ENCODE measurements around the gene PPP1R3G.

Gene PPP1R3G

DNA sequence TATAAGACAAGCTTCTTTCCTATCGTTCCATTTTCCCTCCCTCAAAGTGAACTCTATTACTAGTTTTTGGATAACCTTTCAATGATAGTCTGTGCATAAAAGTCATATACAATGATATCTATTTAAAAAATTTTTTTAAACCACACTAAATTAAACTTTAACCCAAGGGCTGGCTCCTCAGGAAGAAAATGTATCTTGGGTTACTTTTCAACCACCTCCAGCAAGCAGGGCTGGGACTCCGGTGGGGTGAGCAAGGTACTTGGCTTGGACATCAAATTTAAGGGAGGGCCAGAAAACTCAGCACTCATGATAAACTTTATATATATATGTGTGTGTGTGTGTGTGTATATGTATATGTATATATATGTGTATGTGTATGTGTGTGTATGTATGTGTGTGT is 13.9 kb upstream of the PPP1R3G start:
- in situ Hi-C loops (cut with MboI; ENCODE audit: low sequenced_read_pairs), result no loop called here

DNA sequence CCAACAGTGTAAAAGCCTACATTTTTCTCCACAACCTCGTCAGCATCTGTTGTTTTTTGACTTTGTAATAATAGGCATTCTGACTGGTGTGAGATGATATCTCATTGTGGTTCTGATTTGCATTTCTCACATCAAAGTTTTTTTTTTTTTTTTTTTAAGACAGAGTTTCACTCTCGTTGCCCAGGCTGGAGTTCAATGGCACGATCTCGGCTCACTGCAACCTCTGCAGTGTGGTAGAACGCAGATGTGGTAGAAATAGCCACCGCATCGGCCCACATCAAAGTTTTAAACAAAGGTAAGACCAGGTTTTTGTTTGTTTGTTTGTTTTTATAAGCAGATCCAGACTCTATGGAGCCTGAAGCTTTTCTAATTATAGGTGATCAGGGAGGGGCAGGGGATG is 12.7 kb upstream of the PPP1R3G start:
- in situ Hi-C loops (cut with MboI; ENCODE audit: low sequenced_read_pairs), result no loop called here

- in situ Hi-C loops (cut with MboI; ENCODE audit: low sequenced_read_pairs), result no loop called here
Observed at GRCh38 chr6:5073992-5074391, 11.1 kb upstream of the PPP1R3G start.

DNA sequence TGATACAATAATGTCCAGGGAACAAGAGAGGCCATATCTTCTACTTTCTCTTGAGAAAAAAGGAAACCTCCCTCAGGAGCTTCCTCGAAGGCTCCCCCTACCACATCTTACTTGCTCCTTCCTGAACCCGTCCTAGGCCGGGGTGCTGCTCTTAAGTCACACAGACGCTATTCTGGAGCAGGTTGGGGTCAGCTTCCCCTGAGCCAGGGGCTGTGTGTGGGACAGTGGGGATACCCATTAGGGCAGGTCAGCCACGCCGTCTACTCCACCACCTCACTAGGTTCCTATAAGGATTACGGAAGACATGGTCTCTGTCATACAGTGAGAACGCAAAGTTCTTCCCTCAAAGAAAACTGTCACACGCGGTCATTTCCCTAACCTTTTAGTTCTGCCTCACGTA is 8.2 kb upstream of the PPP1R3G start:
- in situ Hi-C loops (cut with MboI; ENCODE audit: low sequenced_read_pairs), result no loop called here

- in situ Hi-C loops (cut with MboI; ENCODE audit: low sequenced_read_pairs), result no loop called here
Observed at GRCh38 chr6:5078121-5078669, 6.9 kb upstream of the PPP1R3G start.

DNA sequence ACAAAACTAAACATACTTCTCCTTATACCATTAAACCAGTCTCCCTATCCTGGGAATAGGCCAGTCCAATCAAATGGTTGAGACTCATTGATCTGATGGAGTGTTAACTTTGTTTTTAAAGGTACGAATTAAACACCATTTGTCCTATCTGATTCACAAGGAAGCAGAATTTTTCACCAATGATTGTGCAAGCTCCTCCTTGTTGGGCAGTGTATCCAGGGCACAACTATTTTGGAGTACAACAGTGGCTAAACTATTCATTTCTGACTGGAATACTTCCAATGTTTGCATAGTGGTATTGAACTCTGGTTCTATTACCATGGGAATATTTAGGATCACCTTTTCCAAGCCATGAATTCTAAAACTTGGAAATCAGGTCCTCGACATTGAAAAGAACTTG is 5.4 kb upstream of the PPP1R3G start:
- in situ Hi-C loops (cut with MboI; ENCODE audit: low sequenced_read_pairs), result no loop called here

- in situ Hi-C loops (cut with MboI; ENCODE audit: low sequenced_read_pairs), result no loop called here
Observed at GRCh38 chr6:5080574-5080973, 4.6 kb upstream of the PPP1R3G start.

DNA sequence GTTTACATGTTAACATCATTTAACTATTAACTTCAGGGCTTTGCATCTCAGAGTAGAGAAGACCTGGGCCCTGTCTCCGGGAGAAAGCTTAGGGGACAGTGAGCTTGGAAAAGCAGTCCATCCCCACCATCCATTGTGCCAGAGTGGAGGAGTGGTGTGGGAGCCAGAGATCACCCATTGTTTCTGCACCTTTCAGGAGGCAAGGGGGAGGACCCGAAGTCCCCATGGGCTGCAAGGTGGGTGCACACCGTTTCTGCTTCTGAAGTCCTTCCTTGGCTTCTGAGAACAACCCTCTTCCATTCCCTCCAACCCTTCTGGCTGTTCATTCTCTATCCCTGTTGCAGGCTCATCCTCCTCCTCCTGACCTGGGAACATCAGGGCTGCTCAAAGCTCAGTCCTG is 4.0 kb upstream of the PPP1R3G start:
- in situ Hi-C loops (cut with MboI; ENCODE audit: low sequenced_read_pairs), result no loop called here

DNA sequence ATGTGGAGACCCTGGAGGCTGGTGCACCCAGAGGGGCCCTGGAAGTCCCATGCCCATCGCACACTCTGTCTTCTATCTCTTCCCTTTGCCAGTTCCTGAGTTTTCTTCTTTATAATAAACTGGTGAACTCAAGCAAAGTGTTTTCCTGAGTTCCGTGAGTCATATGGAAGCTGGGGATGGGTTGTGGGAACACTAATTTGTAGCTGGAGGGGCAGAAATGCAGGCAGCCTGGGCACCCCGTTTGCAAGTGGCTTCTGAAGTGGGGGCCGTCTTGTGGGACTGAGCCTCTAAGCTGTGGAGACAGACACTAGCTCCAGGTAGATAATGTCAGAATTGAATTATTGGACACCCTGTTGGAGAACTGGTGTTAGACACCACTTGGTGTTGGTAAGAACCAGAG is 3.2 kb upstream of the PPP1R3G start:
- in situ Hi-C loops (cut with MboI; ENCODE audit: low sequenced_read_pairs), result no loop called here

DNA sequence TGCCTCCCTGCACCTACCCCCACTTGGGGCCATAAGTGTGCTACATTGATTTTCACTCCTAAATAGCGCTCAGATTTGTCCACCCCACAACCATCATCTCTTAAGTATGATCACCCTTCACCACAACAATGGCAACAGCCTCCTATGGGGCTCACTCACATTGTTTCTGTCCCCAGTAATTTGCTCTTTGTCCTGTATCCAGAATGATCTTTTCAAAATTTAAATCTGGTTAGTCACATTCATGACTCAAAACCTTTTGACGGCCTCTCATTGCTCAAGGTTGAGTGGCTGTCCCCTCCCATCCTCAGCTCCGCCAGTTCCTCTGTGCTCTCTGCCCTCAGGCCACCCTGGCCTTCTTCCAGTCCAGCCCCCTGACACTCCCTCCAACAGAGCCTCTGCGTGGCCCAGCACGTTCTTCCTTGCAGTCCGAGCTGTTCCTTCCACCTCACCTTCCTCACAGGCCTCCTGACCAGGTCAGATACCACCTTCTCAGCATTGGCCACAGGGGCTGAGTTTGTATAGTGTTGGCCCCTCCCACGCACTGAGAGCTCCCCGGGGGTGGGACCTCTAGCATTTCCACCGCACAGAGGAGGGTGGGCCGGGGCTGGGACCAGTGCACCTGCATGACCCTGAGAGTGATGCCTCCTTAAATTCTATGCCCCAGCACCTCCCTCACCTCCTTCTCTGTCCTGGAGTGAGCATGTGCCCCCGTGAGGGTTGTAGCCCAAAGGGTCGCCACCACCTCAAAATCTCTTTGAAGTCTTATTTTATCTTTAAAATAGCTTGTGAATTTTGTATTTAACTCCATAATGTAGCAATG is 2.4 kb upstream of the PPP1R3G start:
- in situ Hi-C loops (cut with MboI; ENCODE audit: low sequenced_read_pairs), result no loop called here

DNA sequence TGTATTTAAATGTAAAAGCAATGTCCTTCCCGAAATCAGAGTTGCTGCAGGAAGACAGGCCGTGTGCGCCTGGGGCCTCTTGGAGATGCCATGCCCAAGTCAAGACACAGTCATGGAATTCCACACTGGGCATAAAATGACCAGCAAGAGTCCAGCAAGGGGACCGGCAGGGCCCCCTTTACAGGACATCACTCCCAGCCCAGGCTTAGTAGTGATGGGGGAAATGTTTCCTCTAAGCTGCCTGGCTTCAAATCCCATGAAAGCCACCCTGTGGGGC is 1.9 kb upstream of the PPP1R3G start:
- in situ Hi-C loops (cut with MboI; ENCODE audit: low sequenced_read_pairs), result no loop called here

DNA sequence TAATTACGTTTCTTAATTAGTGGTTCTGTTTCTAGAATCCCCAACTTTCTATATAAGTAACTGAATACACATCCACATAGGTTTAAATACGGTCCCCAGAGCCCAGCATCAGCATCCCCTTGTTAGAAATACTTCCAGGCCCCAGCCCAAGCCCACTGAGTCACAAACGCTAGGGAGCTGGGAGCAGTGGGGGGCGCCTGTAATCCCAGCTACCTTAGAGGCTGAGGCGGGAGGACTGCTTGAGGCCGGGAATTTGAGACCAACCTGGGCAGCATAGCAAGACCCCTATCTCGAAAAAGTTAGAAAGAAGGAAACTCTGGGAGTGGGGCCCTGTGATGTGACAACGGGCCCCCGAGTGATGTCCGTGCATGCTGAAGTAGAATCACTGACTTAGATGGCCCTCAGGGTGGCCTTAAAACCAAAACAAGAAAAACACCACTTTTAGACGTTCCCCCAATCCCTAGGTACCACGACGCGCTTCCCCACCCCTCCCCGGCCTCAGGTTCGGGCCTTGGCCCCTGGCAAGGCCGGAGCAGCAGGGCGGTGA is 1.3 kb upstream of the PPP1R3G start:
- in situ Hi-C loops (cut with MboI; ENCODE audit: low sequenced_read_pairs), result no loop called here

GRCh38 chr6:5084360-5084780 is 771 bp upstream of the PPP1R3G start:
- in situ Hi-C loops (cut with MboI; ENCODE audit: low sequenced_read_pairs), result no loop called here

- in situ Hi-C loops (cut with MboI; ENCODE audit: low sequenced_read_pairs), result no loop called here
Observed at GRCh38 chr6:5085648-5086293, 630 bp downstream of the PPP1R3G start.

DNA sequence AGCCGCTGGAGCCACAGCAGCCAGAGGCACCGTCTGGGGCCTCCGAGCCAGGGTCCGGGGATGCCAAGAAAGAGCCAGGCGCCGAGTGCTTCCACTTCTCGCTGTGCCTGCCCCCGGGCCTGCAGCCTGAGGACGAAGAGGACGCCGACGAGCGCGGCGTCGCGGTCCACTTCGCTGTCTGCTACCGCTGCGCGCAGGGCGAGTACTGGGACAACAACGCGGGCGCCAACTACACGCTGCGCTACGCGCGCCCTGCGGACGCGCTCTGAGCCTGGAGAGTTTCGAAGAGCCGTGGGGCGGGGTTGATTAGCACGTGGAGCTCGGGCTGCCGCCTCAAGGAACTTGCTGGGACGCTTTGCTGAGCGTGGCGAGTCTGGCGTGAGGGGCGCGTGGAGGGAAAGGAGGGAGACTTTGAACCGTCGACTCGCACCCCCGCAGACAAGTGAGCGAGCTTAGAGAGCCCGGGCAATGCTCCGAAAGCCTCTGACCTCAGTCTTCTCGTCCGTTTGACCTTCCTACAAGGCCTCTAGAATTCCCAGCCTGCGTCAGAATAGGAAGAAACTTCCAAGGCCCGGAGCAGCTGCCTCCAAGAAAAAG is 1.3 kb downstream of the PPP1R3G start:
- in situ Hi-C loops (cut with MboI; ENCODE audit: low sequenced_read_pairs), result no loop called here

GRCh38 chr6:5087389-5087788 is 2.2 kb downstream of the PPP1R3G start:
- in situ Hi-C loops (cut with MboI; ENCODE audit: low sequenced_read_pairs), result no loop called here

DNA sequence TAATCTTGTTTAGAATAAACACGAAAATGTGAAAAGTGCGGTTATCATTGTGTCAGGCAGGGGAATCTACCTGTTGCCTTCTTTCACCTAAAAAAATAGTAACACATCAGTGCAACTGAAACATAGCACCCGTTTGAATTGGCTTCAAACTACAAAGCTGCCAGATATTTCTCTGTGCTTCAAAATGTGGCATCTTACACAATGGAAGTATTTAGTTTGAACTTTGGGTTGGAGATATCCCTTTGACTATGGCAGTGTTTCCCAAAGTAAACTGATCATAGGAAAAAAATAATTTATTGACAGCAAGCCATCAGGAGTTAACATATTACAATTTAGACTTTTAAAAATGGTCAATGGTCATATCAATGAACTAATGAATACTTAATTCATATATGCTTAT is 3.6 kb downstream of the PPP1R3G start:
- in situ Hi-C loops (cut with MboI; ENCODE audit: low sequenced_read_pairs), result no loop called here

DNA sequence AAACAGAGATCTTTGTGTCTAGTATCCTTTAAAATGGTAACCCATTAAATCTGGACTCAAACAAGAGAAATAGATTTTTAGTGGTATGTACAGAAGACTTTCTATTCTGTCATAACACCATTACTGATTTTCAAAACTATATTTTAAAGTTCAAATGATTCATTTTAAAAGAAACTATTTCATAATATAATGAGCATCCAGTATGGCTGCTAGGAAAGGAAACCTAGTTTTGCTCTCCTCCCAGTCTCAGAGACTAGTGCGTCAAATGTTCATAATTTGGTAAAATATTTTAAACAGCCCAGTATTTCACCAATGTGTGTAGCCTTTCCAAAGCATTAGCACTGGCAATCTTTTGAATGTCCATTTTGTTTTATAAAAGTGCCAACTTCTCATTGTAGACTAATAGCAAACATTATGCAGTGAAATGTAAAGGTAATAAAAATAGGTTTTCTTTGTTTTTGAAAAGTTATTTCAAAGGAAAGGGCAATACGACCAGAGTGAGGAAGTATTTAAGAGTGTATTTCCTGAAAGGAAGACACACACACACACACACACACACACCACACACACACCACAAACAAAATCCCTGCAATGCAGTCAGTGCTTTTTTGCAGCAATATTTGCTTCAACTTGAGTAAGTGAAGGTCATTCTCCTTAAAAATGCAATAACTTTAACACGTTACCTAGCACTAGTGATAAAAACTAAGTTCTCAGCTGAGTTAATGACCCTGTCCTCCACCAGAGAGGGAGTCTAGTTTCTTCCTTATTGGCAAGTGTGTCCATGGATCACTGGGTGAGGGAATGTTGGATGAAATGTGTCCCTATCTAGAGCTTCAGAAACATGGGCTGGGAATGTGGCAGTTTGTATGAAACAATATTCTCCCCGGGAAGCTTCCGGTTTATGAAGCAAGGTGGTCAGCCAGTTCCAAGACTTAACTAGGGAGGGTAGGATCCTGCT is 4.6 kb downstream of the PPP1R3G start:
- in situ Hi-C loops (cut with MboI; ENCODE audit: low sequenced_read_pairs), result no loop called here

GRCh38 chr6:5090603-5091002 is 5.5 kb downstream of the PPP1R3G start:
- in situ Hi-C loops (cut with MboI; ENCODE audit: low sequenced_read_pairs), result no loop called here

GRCh38 chr6:5091210-5092069 is 6.3 kb downstream of the PPP1R3G start:
- in situ Hi-C loops (cut with MboI; ENCODE audit: low sequenced_read_pairs), result no loop called here
